Activated T-cell treated with anti-CD3 and anti-CD28 coated beads, Interleukin-2, amount 50 U/mL, for 24 hours (primary cell): ENCODE measurements around the gene ZNF358.
A peak's percentile ranks its signal among the peaks of the same experiment; 100 is the strongest.

ENCODE experiments used
- DNase-seq: peaks from one replicate; pipeline ENCODE4 v3.0.0-alpha.2; 2020
- H3K27ac Mint-ChIP-seq: 2 replicates; pipeline ENCODE4 v1.8.0; 2020; ENCODE audit warnings: mild to moderate bottlenecking, mixed read lengths
- H3K27me3 Mint-ChIP-seq: 2 replicates; pipeline ENCODE4 v1.8.0; 2020; ENCODE audit warnings: mixed read lengths
- H3K36me3 Mint-ChIP-seq: 2 replicates; pipeline ENCODE4 v1.8.0; 2020; ENCODE audit warnings: low read depth, mixed read lengths
- H3K4me1 Mint-ChIP-seq: 2 replicates; pipeline ENCODE4 v1.8.0; 2020; ENCODE audit warnings: low read depth, mixed read lengths
- H3K4me3 Mint-ChIP-seq: 2 replicates; pipeline ENCODE4 v1.8.0; 2020; ENCODE audit warnings: mild to moderate bottlenecking, moderate library complexity, mixed read lengths
- H3K9me3 Mint-ChIP-seq: 2 replicates; pipeline ENCODE4 v1.8.0; 2020; ENCODE audit warnings: mixed read lengths

Gene ZNF358

GRCh38 chr19:7480222-7480969, 35.5 kb upstream of the ZNF358 start:
- no peaks in the 10 kb centered on the region for H3K36me3 Mint-ChIP-seq
- peaks cover 4% of the 10 kb centered on the region for H3K27me3 Mint-ChIP-seq
- H3K27ac Mint-ChIP-seq: no peak overlapping the region
- peaks cover 8% of the 10 kb centered on the region for H3K4me1 Mint-ChIP-seq
- H3K9me3 Mint-ChIP-seq: no peaks in the 10 kb centered on the region
- no peak overlapping the region for H3K4me3 Mint-ChIP-seq
- no peak for DNase-seq

DNA sequence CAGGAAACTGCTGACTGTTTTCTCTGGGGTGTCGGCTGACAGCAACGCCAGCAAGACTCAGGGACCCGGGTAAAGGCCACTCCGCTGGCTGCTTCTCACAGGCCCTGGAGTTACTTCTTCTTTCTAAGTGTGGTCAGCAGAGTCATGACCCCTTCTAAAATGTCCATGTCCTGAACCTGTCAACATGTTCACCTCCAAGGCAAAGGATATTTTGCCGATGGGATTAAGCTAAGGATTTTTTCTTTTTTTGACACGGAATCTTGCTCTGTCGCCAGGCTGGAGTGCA, 35.0 kb upstream of the ZNF358 start:
- H3K4me3 Mint-ChIP-seq: no peak overlapping the region
- no peak for DNase-seq
- peaks cover 8% of the 10 kb centered on the region for H3K4me1 Mint-ChIP-seq
- H3K36me3 Mint-ChIP-seq: no peaks in the 10 kb centered on the region
- H3K27me3 Mint-ChIP-seq: peaks cover 4% of the 10 kb centered on the region
- no peaks in the 10 kb centered on the region for H3K9me3 Mint-ChIP-seq
- peak overlapping the region; percentile 11 for H3K27ac Mint-ChIP-seq

DNA sequence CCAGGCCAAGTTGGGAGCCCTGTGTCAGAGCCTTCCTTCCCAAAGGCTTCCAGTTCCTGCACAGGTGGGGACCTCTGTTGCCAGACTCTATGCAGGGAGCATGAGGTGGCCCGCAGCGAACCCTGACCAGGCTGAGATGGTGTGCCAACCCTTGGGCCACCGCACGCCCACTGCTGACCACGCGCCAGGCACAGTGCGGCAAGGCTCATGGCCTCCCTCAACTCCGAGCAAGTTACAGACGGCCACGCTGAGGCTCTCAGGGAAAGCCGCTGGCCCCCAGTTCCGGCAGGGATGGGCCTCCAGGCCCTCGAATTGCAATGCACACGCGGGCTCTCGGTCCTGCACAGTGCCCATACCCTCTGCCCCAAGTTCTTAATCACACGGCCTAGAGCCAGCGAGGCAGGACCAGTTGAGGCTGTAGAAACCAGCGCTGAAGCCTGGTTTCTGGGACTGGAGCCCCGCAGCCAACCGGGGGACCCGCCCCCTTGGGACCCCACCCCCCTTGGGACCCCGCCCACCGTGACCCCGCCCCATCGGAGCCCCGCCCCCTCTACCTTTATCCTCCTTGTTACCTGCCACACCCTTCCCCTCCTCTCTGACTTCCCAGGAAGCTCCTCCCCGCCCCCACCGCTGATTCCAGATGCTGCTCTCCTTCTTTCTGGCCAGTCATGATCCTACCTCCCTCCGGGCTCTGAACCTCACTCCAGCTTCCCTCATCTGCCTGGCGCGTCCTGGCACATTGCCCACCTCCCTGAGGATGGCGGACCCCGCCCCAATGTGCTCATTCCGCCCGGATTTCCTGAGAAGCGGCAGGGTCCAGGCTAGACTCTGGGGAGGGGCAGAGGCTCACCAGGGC, 33.1 kb upstream of the ZNF358 start:
- Mint-ChIP-seq H3K36me3 (no peaks in the 10 kb centered on the region), H3K9me3 (no peaks in the 10 kb centered on the region), H3K4me1 (peaks cover 8% of the 10 kb centered on the region), H3K4me3 (no peak overlapping the region), H3K27me3 (peaks cover 4% of the 10 kb centered on the region), H3K27ac (no peak overlapping the region)
- DNase-seq: no peak

DNA sequence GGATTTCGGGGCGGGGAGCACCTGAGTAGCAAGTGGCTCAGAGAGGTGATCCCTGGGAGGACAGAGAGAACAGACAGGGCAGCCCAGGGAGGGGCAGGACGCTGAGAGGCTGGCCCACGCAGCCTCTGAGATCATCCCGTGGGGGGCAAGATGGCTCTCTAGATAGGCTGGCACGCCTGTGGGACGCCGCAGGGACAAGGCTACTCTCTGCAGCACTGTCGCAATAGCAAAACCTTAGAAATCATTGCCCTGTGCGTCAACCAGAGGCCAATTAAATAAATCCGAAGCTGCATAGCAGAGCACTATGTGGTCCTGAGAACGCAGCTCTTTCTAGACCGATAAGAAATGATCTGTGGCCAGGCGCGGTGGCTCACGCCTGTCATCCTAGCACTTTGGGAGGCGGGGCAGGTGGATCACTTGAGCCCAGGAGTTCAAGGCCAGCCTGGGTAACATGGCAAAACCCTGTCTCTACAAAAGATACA, 32.1 kb upstream of the ZNF358 start:
- Mint-ChIP-seq H3K4me3 (no peak overlapping the region), H3K9me3 (no peaks in the 10 kb centered on the region), H3K36me3 (no peaks in the 10 kb centered on the region), H3K27me3 (peaks cover 4% of the 10 kb centered on the region), H3K27ac (no peak overlapping the region), H3K4me1 (peaks cover 8% of the 10 kb centered on the region)
- DNase-seq: no peak

- H3K27ac Mint-ChIP-seq: no peak overlapping the region
- no peak for DNase-seq
- no peak overlapping the region for H3K4me3 Mint-ChIP-seq
- peaks cover 25% of the 10 kb centered on the region for H3K4me1 Mint-ChIP-seq
- H3K27me3 Mint-ChIP-seq: peaks cover 4% of the 10 kb centered on the region
- H3K36me3 Mint-ChIP-seq: no peaks in the 10 kb centered on the region
- no peaks in the 10 kb centered on the region for H3K9me3 Mint-ChIP-seq
Observed at GRCh38 chr19:7486923-7487322, 29.0 kb upstream of the ZNF358 start.

DNA sequence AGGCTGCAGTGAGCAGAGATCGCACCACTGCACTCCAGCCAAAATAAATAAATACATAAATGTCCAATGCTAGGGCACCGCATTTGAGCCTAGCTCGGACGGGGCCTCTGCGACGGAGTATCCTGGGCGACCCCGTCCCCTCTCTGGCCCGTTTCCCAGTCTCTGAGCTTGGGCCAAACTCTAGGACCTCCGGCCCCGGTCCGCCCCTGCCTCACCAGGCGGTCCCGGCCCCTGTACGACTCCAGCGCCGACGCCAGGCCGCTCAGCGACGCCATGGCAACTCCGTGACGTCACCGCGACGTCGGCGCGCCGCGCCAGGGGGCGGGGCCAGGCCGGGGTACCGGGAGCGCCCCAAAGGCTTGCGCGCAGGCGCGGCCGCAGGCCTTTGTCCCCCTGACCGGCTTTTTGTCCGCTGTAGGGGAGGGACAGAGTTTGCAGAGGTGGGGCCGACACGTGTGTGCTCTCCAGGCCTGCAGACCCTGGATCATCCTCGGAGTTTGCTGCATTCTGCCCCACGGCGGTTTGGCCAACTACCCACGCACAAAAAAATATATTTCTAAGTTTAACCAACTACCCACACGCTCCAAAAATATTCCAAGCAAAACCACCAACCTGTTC, 27.1 kb upstream of the ZNF358 start, which contains the start of gene PEX11G:
Gene PEX11G (minus strand): TSS at position 300 of the 618 bp plus-strand sequence. CDS start 25 bp downstream, at position 275.
- no peaks in the 10 kb centered on the region for H3K27me3 Mint-ChIP-seq
- no peaks in the 10 kb centered on the region for H3K36me3 Mint-ChIP-seq
- H3K4me1 Mint-ChIP-seq: peaks cover 28% of the 10 kb centered on the region
- DNase-seq: peak; percentile 97
- peak within 1 kb of the TSS; percentile 78 for H3K4me3 Mint-ChIP-seq
- peak within 1 kb of the TSS; percentile 91 for H3K27ac Mint-ChIP-seq
- no peaks in the 10 kb centered on the region for H3K9me3 Mint-ChIP-seq

- H3K27me3 Mint-ChIP-seq: no peaks in the 10 kb centered on the region
- no peak for DNase-seq
- H3K4me1 Mint-ChIP-seq: peaks cover 28% of the 10 kb centered on the region
- H3K4me3 Mint-ChIP-seq: peak overlapping the region; percentile 78
- no peaks in the 10 kb centered on the region for H3K36me3 Mint-ChIP-seq
- H3K27ac Mint-ChIP-seq: peak overlapping the region; percentile 91
- H3K9me3 Mint-ChIP-seq: no peaks in the 10 kb centered on the region
Observed at GRCh38 chr19:7489609-7490044, 26.3 kb upstream of the ZNF358 start.

DNA sequence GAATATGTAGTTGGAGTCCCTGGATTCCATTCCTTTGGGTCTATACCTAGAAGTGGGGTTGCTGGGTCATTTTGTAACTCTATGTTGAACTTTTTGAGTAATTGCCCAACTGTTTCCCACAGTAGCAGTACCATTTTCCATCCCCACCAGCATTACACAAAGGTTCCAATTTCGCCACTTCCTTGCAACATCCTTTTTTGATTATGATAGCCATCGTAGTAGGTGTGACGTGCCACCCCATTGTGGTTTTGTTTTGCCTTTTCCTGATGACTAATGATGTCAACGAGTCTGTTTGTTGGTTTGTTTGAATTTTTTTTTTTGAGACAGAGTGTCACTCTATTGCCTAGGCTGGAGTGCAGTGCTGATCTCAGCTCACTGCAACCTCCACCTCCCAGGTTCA, 23.8 kb upstream of the ZNF358 start:
- Mint-ChIP-seq H3K27ac (peak overlapping the region; percentile 83), H3K36me3 (no peaks in the 10 kb centered on the region), H3K4me3 (no peak overlapping the region), H3K9me3 (no peaks in the 10 kb centered on the region), H3K27me3 (peaks cover 8% of the 10 kb centered on the region), H3K4me1 (peaks cover 28% of the 10 kb centered on the region)
- no peak for DNase-seq

GRCh38 chr19:7492558-7492957, 23.3 kb upstream of the ZNF358 start:
- Mint-ChIP-seq H3K9me3 (no peaks in the 10 kb centered on the region), H3K27me3 (peaks cover 12% of the 10 kb centered on the region), H3K27ac (peak overlapping the region; percentile 83), H3K4me1 (peaks cover 28% of the 10 kb centered on the region), H3K36me3 (no peaks in the 10 kb centered on the region), H3K4me3 (no peak overlapping the region)
- DNase-seq: no peak

DNA sequence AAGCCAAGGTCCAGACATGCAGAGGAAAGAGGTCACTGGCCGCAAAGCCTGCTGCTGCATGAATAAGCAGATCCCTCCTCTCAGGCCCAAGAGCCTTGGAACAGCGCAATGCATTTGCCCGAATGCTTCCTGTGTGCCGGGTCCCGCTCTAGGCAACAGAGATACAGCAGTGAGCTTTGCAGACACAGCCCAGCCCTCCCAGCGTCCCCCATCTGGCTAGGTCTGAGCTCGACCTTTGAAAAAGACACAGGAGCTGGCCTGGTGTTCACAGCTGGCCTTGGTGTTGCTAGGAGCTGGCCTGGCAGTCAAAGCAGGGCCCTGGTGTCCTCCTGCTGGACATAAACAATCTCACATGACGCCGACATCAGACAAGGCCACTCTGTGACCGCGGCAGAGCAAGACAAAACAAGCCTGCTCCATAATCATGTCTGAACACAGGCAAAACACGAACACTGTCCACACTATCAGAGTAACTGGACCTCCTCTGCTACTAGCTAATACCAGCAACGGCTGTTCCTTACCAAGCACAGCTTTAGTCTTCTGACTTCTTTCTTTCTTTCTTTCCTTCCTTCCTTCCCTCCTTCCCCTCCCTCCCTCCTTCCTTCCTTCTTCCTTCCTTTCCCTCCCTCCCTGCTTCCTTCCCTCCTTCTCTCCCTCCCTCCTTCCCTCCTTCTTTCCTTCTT, 21.3 kb upstream of the ZNF358 start:
- Mint-ChIP-seq H3K4me3 (no peak overlapping the region), H3K36me3 (no peaks in the 10 kb centered on the region), H3K27me3 (peaks cover 25% of the 10 kb centered on the region), H3K4me1 (peaks cover 21% of the 10 kb centered on the region), H3K27ac (no peak overlapping the region), H3K9me3 (no peaks in the 10 kb centered on the region)
- no peak for DNase-seq

DNA sequence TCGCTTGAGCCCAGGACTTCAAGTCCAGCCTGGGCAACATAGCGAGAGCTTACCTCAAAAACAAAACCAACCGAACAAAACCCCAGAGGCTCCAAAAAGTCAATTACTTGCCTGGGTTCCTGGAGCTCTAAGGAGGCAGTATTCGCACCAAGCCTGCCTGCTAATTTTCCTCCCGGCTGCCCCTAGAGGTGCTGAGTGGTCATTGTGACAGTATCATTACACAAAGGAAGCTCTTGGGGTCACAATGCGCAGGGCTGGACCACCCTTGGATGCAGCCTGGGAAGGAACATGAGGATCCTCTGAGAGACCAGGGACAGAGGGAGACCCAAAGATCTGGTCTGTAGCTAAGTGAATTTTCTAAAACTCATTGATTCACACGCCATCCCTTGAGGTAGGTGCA, 18.6 kb upstream of the ZNF358 start:
- H3K9me3 Mint-ChIP-seq: no peaks in the 10 kb centered on the region
- H3K4me1 Mint-ChIP-seq: peaks cover 9% of the 10 kb centered on the region
- no peak overlapping the region for H3K27ac Mint-ChIP-seq
- no peak overlapping the region for H3K4me3 Mint-ChIP-seq
- no peaks in the 10 kb centered on the region for H3K36me3 Mint-ChIP-seq
- peaks cover 46% of the 10 kb centered on the region for H3K27me3 Mint-ChIP-seq
- no peak for DNase-seq

DNA sequence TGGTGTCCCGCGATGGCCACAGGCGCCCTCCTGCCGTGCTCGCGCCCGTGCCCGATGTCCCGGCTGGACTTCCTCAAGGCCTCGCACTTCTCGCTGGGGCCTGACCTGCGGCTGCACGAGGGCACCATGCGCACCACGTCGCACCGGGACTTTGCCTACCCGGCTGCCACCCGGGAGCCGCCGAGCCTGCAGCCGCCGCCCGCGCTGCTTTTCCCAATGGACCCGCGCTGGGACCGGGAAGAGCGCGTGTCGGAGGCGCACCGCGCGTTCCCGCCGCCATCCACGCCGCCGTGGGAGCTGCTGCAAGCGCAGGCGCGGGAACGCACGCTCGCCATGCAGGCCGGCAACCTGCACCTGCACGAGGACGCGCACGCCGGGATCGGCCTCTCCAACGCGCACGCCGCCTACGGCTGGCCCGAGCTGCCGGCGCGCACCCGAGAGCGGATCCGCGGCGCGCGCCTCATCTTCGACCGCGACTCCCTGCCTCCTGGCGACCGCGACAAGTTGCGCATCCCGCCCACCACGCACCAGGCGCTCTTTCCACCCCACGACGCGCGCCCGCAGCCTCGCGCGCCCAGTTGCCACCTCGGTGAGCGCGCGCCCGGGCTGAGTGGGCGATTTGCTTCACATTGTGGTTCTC, 15.0 kb upstream of the ZNF358 start:
- peak overlapping the region; percentile 51 for H3K4me3 Mint-ChIP-seq
- no peaks in the 10 kb centered on the region for H3K36me3 Mint-ChIP-seq
- DNase-seq: peak; percentile 75
- peaks cover 76% of the 10 kb centered on the region for H3K27me3 Mint-ChIP-seq
- H3K9me3 Mint-ChIP-seq: no peaks in the 10 kb centered on the region
- peaks cover 11% of the 10 kb centered on the region for H3K4me1 Mint-ChIP-seq
- no peak overlapping the region for H3K27ac Mint-ChIP-seq

DNA sequence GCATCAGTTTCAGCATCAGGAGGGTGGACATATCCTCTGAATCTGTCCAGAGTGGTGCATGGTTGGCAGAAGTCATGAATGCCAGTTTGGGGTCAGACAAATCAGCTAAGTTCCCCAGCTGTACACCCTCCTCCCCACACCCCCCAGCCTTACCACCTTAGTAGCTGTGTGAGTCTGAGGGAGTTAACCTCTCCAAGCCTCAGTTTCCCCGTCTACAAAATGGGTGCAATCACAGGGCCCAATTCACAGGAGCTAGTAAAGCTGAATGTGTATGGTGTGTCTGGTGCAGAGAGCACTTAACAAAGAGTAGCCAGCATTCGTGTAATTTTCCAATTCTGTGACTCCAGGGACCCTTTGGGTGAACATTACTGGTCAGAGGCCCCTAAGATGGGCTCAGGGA, 13.4 kb upstream of the ZNF358 start:
- H3K4me3 Mint-ChIP-seq: no peak overlapping the region
- H3K4me1 Mint-ChIP-seq: peaks cover 13% of the 10 kb centered on the region
- no peaks in the 10 kb centered on the region for H3K9me3 Mint-ChIP-seq
- H3K36me3 Mint-ChIP-seq: no peaks in the 10 kb centered on the region
- no peak for DNase-seq
- H3K27me3 Mint-ChIP-seq: peaks cover 75% of the 10 kb centered on the region
- H3K27ac Mint-ChIP-seq: no peak overlapping the region

- H3K4me1 Mint-ChIP-seq: peaks cover 13% of the 10 kb centered on the region
- H3K27me3 Mint-ChIP-seq: peaks cover 76% of the 10 kb centered on the region
- no peak overlapping the region for H3K4me3 Mint-ChIP-seq
- no peak overlapping the region for H3K27ac Mint-ChIP-seq
- no peaks in the 10 kb centered on the region for H3K36me3 Mint-ChIP-seq
- DNase-seq: no peak
- no peaks in the 10 kb centered on the region for H3K9me3 Mint-ChIP-seq
Observed at GRCh38 chr19:7504684-7505083, 11.2 kb upstream of the ZNF358 start.
